Measurements from ENCODE around the gene PGC.
"Not testable (repeated sequence)": the region's sequence is repeated elsewhere in the genome, so short reads cannot be mapped to it uniquely, and the experiment has no call there.

PGC gene

GRCh38 chr6:41774841-41775240 lies 27.6 kb upstream of the PGC start:
- no peak for DNase-seq

GRCh38 chr6:41771058-41771983 lies 24.1 kb upstream of the PGC start:
- DNase-seq = no peak

GRCh38 chr6:41770381-41771057 lies 23.3 kb upstream of the PGC start:
- DNase-seq = no peak

GRCh38 chr6:41769376-41769775 lies 22.2 kb upstream of the PGC start:
- DNase-seq = no peak

- DNase-seq = peak; percentile 49
Measured at GRCh38 chr6:41768545-41769308, 21.5 kb upstream of the PGC start.

- DNase-seq = peak; percentile 87
Measured at GRCh38 chr6:41767112-41767833, 20.1 kb upstream of the PGC start.

GRCh38 chr6:41766043-41766664 lies 19.0 kb upstream of the PGC start:
- not testable (repeated sequence) for DNase-seq

GRCh38 chr6:41763470-41763869 lies 16.3 kb upstream of the PGC start:
- no peak for DNase-seq

GRCh38 chr6:41759905-41760579 lies 12.8 kb upstream of the PGC start:
- no peak for DNase-seq

- no peak for DNase-seq
Measured at GRCh38 chr6:41759106-41759904, 12.1 kb upstream of the PGC start.

- no peak for DNase-seq
Measured at GRCh38 chr6:41758641-41759035, 11.4 kb upstream of the PGC start.

- DNase-seq = no peak
Measured at GRCh38 chr6:41757931-41758640, 10.9 kb upstream of the PGC start.

- no peak for DNase-seq
Measured at GRCh38 chr6:41757271-41757670, 10.1 kb upstream of the PGC start.

- no peak for DNase-seq
Measured at GRCh38 chr6:41756354-41756753, 9.2 kb upstream of the PGC start.

GRCh38 chr6:41755895-41756294 lies 8.7 kb upstream of the PGC start:
- DNase-seq = no peak

- no peak for DNase-seq
Measured at GRCh38 chr6:41750374-41750773, 3.2 kb upstream of the PGC start.

GRCh38 chr6:41748542-41748941 lies 1.3 kb upstream of the PGC start:
- DNase-seq = no peak

- DNase-seq = no peak
Measured at GRCh38 chr6:41748102-41748477, 893 bp upstream of the PGC start.

- no peak for DNase-seq
Measured at GRCh38 chr6:41746107-41746506, 1.1 kb downstream of the PGC start.

- no peak for DNase-seq
Measured at GRCh38 chr6:41744236-41744787, 2.9 kb downstream of the PGC start.

Data from hematopoietic multipotent progenitor cell treated with erythropoietin and hydrocortisone succinate and interleukin-3 and kit ligand, for 8 days (in vitro differentiated cells).